Endothelial cell of umbilical vein (primary cell): ENCODE measurements around the gene WNT7B. TPM values are rescaled to one million over a fixed set of nuclear protein-coding genes. Genes with fewer than 3 reads are reported as not detected.
A peak's percentile ranks its signal among the peaks of the same experiment; 100 is the strongest.

Experiments used
- BruUV-seq: library from RNA; stranded (reverse); fragments of 400-500 nt; replicated peaks from 2 replicates; lab custom pipeline; 2021; lab: Mats Ljungman, UMichigan
- CTCF ChIA-PET: fragments of 300-600, 350-600 bp; sonication (Branson Sonifier 250); formaldehyde crosslinking; loops from one replicate; lab custom pipeline; 2021; ENCODE audit warnings: antibody characterized with exemption, inconsistent platforms; lab: Charles Lee
- POLR2A ChIA-PET: fragments of 300-600, 350-600 bp; sonication (Branson Sonifier 250); formaldehyde crosslinking; loops from one replicate; lab custom pipeline; 2021; ENCODE audit warnings: antibody characterized with exemption, inconsistent platforms; lab: Charles Lee
- DNase-seq: peaks from one replicate; pipeline ENCODE4 v3.0.0-alpha.2; 2011; ENCODE audit warnings: low read depth, low spot score
- FAIRE-seq: peaks from 2 replicates; lab custom pipeline; 2011; peaks lifted over from hg19 to GRCh38; lab: Jason Lieb, UNC
- H2AFZ ChIP-seq: 2 replicates; pipeline ENCODE4 v1.6.0; 2012; ENCODE audit warnings: low read depth, low read length, control low read depth, inconsistent platforms
- H3K27ac ChIP-seq: 2 replicates; pipeline ENCODE4 v1.5.1; 2011; ENCODE audit warnings: low read depth, mild to moderate bottlenecking, control low read depth, low read length, moderate library complexity; ENCODE audit not compliant: insufficient read depth
- H3K27me3 ChIP-seq, 2 experiments: 2 replicates each; pipeline versions ENCODE4 v1.6.0 to v1.6.1; 2011; ENCODE audit warnings: low read length in 2 of 2, mixed read lengths in 1 of 2; ENCODE audit not compliant: control insufficient read depth in 2 of 2, insufficient read depth in 2 of 2
- H3K36me3 ChIP-seq, 2 experiments: 2 replicates in 1 of 2; 3 replicates in 1 of 2; pipeline ENCODE4 v1.5.1; 2011; ENCODE audit warnings: low read length in 2 of 2, mild to moderate bottlenecking in 1 of 2, moderate library complexity in 1 of 2; ENCODE audit not compliant: control insufficient read depth in 2 of 2, insufficient read depth in 2 of 2; ENCODE audit errors: extremely low read depth in 1 of 2
- H3K4me1 ChIP-seq: 3 replicates; pipeline ENCODE4 v1.5.1; 2011; ENCODE audit warnings: mild to moderate bottlenecking, low read length; ENCODE audit not compliant: control insufficient read depth, insufficient read depth; ENCODE audit errors: extremely low read depth
- H3K4me2 ChIP-seq: 2 replicates; pipeline ENCODE4 v1.6.1; 2011; ENCODE audit warnings: low read length, control low read depth, mixed read lengths; ENCODE audit not compliant: insufficient read depth
- H3K4me3 ChIP-seq, 3 experiments: fragments of 200-600 bp in 1 of 3; sonication (generic), shearing (Covaris generic) in 1 of 3; replicated peaks in 1 of 3; 2 replicates each; pipeline ENCODE4 v1.5.1; 2011 to 2016; ENCODE audit warnings: control low read depth in 3 of 3, low read length in 3 of 3, mild to moderate bottlenecking in 2 of 3, inconsistent platforms in 1 of 3, low read depth in 1 of 3, moderate library complexity in 1 of 3; ENCODE audit not compliant: insufficient read depth in 1 of 3
- H3K79me2 ChIP-seq: 2 replicates; pipeline ENCODE4 v1.6.0; 2012; ENCODE audit warnings: low read length, inconsistent platforms; ENCODE audit not compliant: control insufficient read depth, insufficient read depth
- H3K9ac ChIP-seq: replicated peaks from 2 replicates; pipeline ENCODE3; 2011; ENCODE audit warnings: low read length, control low read depth; ENCODE audit not compliant: insufficient read depth; ENCODE audit errors: extremely low read depth
- H3K9me1 ChIP-seq: replicated peaks from 3 replicates; pipeline ENCODE4 v1.6.0; 2011; ENCODE audit warnings: mild to moderate bottlenecking, low read length; ENCODE audit not compliant: control insufficient read depth, insufficient read depth; ENCODE audit errors: extremely low read depth
- H3K9me3 ChIP-seq: replicated peaks from 2 replicates; pipeline ENCODE4 v1.5.1; 2012; ENCODE audit warnings: low read length, inconsistent platforms; ENCODE audit not compliant: control insufficient read depth, insufficient read depth
- H4K20me1 ChIP-seq: replicated peaks from 2 replicates; pipeline ENCODE3; 2011; ENCODE audit warnings: mild to moderate bottlenecking, low read length; ENCODE audit not compliant: control insufficient read depth, insufficient read depth; ENCODE audit errors: extremely low read depth
- CTCF ChIP-seq, 2 donors: IDR thresholded peaks; 1 replicate in 1 of 2; 2 replicates in 1 of 2; pipeline ENCODE4 v1.5.1; 2011; ENCODE audit warnings: low read length in 2 of 2, mild to moderate bottlenecking in 2 of 2, moderate library complexity in 2 of 2, control low read depth in 1 of 2, inconsistent platforms in 1 of 2, low read depth in 1 of 2; ENCODE audit not compliant: insufficient read depth in 1 of 2; ENCODE audit errors: extremely low read depth in 1 of 2
- EZH2 ChIP-seq: IDR thresholded peaks from 2 replicates; pipeline ENCODE4 v1.6.1; 2012; ENCODE audit warnings: borderline replicate concordance, low read depth, mild to moderate bottlenecking, moderate library complexity, low read length, inconsistent platforms; ENCODE audit not compliant: severe bottlenecking
- FOS ChIP-seq: IDR thresholded peaks from 2 replicates; pipeline ENCODE4 v1.6.1; 2011; ENCODE audit warnings: mild to moderate bottlenecking, low read length, moderate library complexity, borderline replicate concordance; ENCODE audit not compliant: insufficient read depth
- POLR2A ChIP-seq: IDR thresholded peaks from 2 replicates; pipeline ENCODE4 v1.6.1; 2012; ENCODE audit warnings: low read depth, mild to moderate bottlenecking, control low read depth, low read length
- POLR2AphosphoS5 ChIP-seq: IDR thresholded peaks from 2 replicates; pipeline ENCODE4 v1.6.1; 2012; ENCODE audit warnings: low read depth, mild to moderate bottlenecking, control low read depth, low read length, moderate library complexity; ENCODE audit not compliant: insufficient read depth
- dilution Hi-C: fragments of 300-500 bp; cut with MboI; formaldehyde crosslinking; loops from one replicate; pipeline ENCODE4 v1.15.0; 2019; ENCODE audit warnings: low sequenced_read_pairs; ENCODE audit not compliant: extremely low pct_ligation_motif_present
- intact Hi-C: fragments of 100-400 bp; cut with micrococcal nuclease; formaldehyde crosslinking; loops from one replicate; pipeline ENCODE4 v1.10.0; 2022
- polyA plus RNA-seq, 4 experiments: library from polyadenylated mRNA; depleted of rRNA in 3 of 4; stranded (reverse) in 3 of 4; unstranded in 1 of 4; fragments of >200 nt; gene quantifications; 2 replicates each; pipeline versions ENCODE4 v1.2.1 to v1.2.3, GENCODE V29; 2011 to 2012; ENCODE audit warnings: missing spikeins in 1 of 4
- total RNA-seq: library from RNA; stranded (reverse); gene quantifications from 2 replicates; pipeline ENCODE4 v1.2.3, GENCODE V29; 2021

The WNT7B gene
- total and polyA plus RNA-seq, 2 donors (not counting 3 experiments of a cell fraction or from before 2014, with no cell fraction given): not detected

GRCh38 chr22:45974498-45974897, 2.5 kb downstream of the WNT7B start:
- no peaks in the 10 kb centered on the region for H3K36me3 ChIP-seq
- CTCF ChIA-PET: no interaction called here
- H2AFZ ChIP-seq: no peak overlapping the region
- peaks cover 64 to 70% of the 10 kb centered on the region in 2 experiments for H3K27me3 ChIP-seq
- no peaks in the 10 kb centered on the region for H3K79me2 ChIP-seq
- dilution Hi-C loops: no loop called here
- DNase-seq (no peak), FAIRE-seq (no peak)
- TF ChIP-seq FOS: no peak
- no peak for TF ChIP-seq CTCF (IDR thresholded peaks at IDR 0.05; ENCODE audit: extremely low read depth in 1 of 2, insufficient read depth in 1 of 2, low read depth in 1 of 2, low read length in 2 of 2)
- no peak for TF ChIP-seq POLR2A
- no peak for TF ChIP-seq POLR2AphosphoS5
- H3K9me3 ChIP-seq: no peaks in the 10 kb centered on the region
- intact Hi-C loops: no loop called here
- no TSS peak for BruUV-seq
- no peaks in the 10 kb centered on the region for H4K20me1 ChIP-seq
- POLR2A ChIA-PET: no interaction called here
- no peak overlapping the region for H3K4me3 ChIP-seq
- peaks cover 9% of the 10 kb centered on the region for H3K4me1 ChIP-seq
- no peak overlapping the region for H3K9ac ChIP-seq
- no peak overlapping the region for H3K4me2 ChIP-seq
- no peaks in the 10 kb centered on the region for H3K9me1 ChIP-seq
- no peak overlapping the region for H3K27ac ChIP-seq

- no peak overlapping the region for H3K9ac ChIP-seq
- peaks cover 60 to 64% of the 10 kb centered on the region in 2 experiments for H3K27me3 ChIP-seq
- H3K4me2 ChIP-seq: no peak overlapping the region
- H3K79me2 ChIP-seq: no peaks in the 10 kb centered on the region
- intact Hi-C loops: no loop called here
- no peaks in the 10 kb centered on the region for H3K9me1 ChIP-seq
- H3K4me1 ChIP-seq: peaks cover 14% of the 10 kb centered on the region
- DNase-seq: no peak
- TF ChIP-seq EZH2: peak; percentile 55
- TF ChIP-seq FOS: no peak
- no peaks in the 10 kb centered on the region for H4K20me1 ChIP-seq
- BruUV-seq: no TSS peak
- no peak for FAIRE-seq
- H3K9me3 ChIP-seq: no peaks in the 10 kb centered on the region
- H2AFZ ChIP-seq: no peak overlapping the region
- dilution Hi-C loops: no loop called here
- no peak overlapping the region for H3K27ac ChIP-seq
- ChIA-PET CTCF (interaction anchor here (1.4 kb wide), 1 partner anchor 395 kb away, joined by 3 read pairs; no protein-coding TSS in a partner anchor), POLR2A (no interaction called here)
- H3K36me3 ChIP-seq: no peaks in the 10 kb centered on the region
- no peak overlapping the region for H3K4me3 ChIP-seq
These were observed 4.1 kb downstream of the WNT7B start for GRCh38 chr22:45972889-45973253.
